ENCODE results near the gene PPM1N. TPM values are rescaled to one million over a fixed set of nuclear protein-coding genes. Genes with fewer than 3 reads are reported as not detected.

The PPM1N gene
- total RNA-seq, 4 donors from 2014 or later: 1.6 to 3.8 (median 3.0) TPM

- peak overlapping the region; percentile 65 to 81 (median 73) for H3K27ac ChIP-seq (replicated peaks in 1 of 4)
- H3K36me3 ChIP-seq: peaks cover 35 to 53% (median 38%) of the 10 kb centered on the region in 4 donors
- 56% methylated on average over 4 of the region's 9 CpGs for WGBS
- DNase-seq (ENCODE audit: extremely low spot score): no peak
- no peak overlapping the region for H3K4me3 ChIP-seq
- H3K27me3 ChIP-seq: no peaks in the 10 kb centered on the region
- no peaks in the 10 kb centered on the region for H3K9me3 ChIP-seq
- intact Hi-C loops (cut with DNase I): no loop called here
- peaks cover 42 to 80% (median 71%) of the 10 kb centered on the region in 4 donors for H3K4me1 ChIP-seq
- TF ChIP-seq POLR2AphosphoS5 (IDR thresholded peaks at IDR 0.05) (no peak), POLR2A (IDR thresholded peaks at IDR 0.05; ENCODE audit: low read depth) (no peak), CTCF (IDR thresholded peaks at IDR 0.05) (no peak)
Observed at GRCh38 chr19:45515807-45516401, 17.7 kb downstream of the PPM1N start.

- 52% methylated on average over 7 of the region's 7 CpGs for WGBS
- Histone ChIP-seq H3K27ac (replicated peaks in 1 of 4) (peak overlapping the region in 1 of 4 donors; percentile 33), H3K4me1 (peaks cover 34 to 80% (median 66%) of the 10 kb centered on the region in 4 donors), H3K36me3 (peaks cover 45 to 66% (median 51%) of the 10 kb centered on the region in 4 donors), H3K27me3 (no peaks in the 10 kb centered on the region), H3K4me3 (no peak overlapping the region), H3K9me3 (no peaks in the 10 kb centered on the region)
- no peak for DNase-seq (ENCODE audit: extremely low spot score)
- no peak for TF ChIP-seq EP300 (IDR thresholded peaks at IDR 0.05)
- intact Hi-C loops (cut with DNase I): no loop called here
Observed at GRCh38 chr19:45517238-45517637, 19.0 kb downstream of the PPM1N start.

GRCh38 chr19:45517641-45518468 lies 19.6 kb downstream of the PPM1N start:
- Histone ChIP-seq H3K36me3 (peaks cover 51 to 72% (median 57%) of the 10 kb centered on the region in 4 donors), H3K27ac (replicated peaks in 1 of 4) (peak overlapping the region in 1 of 4 donors; percentile 33), H3K4me3 (no peak overlapping the region), H3K9me3 (no peaks in the 10 kb centered on the region), H3K4me1 (peaks cover 32 to 78% (median 61%) of the 10 kb centered on the region in 4 donors), H3K27me3 (no peaks in the 10 kb centered on the region)
- intact Hi-C loops (cut with DNase I): no loop called here
- TF ChIP-seq POLR2A (IDR thresholded peaks at IDR 0.05; ENCODE audit: low read depth) (no peak), CTCF (IDR thresholded peaks at IDR 0.05) (no peak), EP300 (IDR thresholded peaks at IDR 0.05) (no peak), POLR2AphosphoS5 (IDR thresholded peaks at IDR 0.05) (no peak)
- 82% methylated on average over 42 of the region's 50 CpGs for WGBS
- no peak for DNase-seq (ENCODE audit: extremely low spot score)

GRCh38 chr19:45518469-45518826 lies 20.2 kb downstream of the PPM1N start:
- Histone ChIP-seq H3K36me3 (peaks cover 54 to 75% (median 61%) of the 10 kb centered on the region in 4 donors), H3K27ac (replicated peaks in 1 of 4) (no peak overlapping the region), H3K9me3 (no peaks in the 10 kb centered on the region), H3K4me1 (peaks cover 31 to 75% (median 60%) of the 10 kb centered on the region in 4 donors), H3K27me3 (no peaks in the 10 kb centered on the region), H3K4me3 (no peak overlapping the region)
- DNase-seq (ENCODE audit: extremely low spot score): no peak
- no peak for TF ChIP-seq EP300 (IDR thresholded peaks at IDR 0.05)
- intact Hi-C loops (cut with DNase I): no loop called here
- WGBS: 85% methylated on average over 6 of the region's 7 CpGs

- TF ChIP-seq POLR2AphosphoS5 (IDR thresholded peaks at IDR 0.05): no peak
- TF ChIP-seq POLR2A (IDR thresholded peaks at IDR 0.05; ENCODE audit: low read depth): no peak
- TF ChIP-seq EP300 (IDR thresholded peaks at IDR 0.05): no peak
- no peak for TF ChIP-seq CTCF (IDR thresholded peaks at IDR 0.05)
- Histone ChIP-seq H3K27me3 (no peaks in the 10 kb centered on the region), H3K36me3 (peaks cover 63 to 96% (median 94%) of the 10 kb centered on the region in 4 donors), H3K4me3 (no peak overlapping the region), H3K9me3 (no peaks in the 10 kb centered on the region), H3K27ac (replicated peaks in 1 of 4) (peak overlapping the region; percentile 4 to 58 (median 18)), H3K4me1 (peaks cover 10 to 65% (median 54%) of the 10 kb centered on the region in 4 donors)
- WGBS: 66% methylated on average over 13 of the region's 24 CpGs
- no peak for DNase-seq (ENCODE audit: extremely low spot score)
- intact Hi-C loops (cut with DNase I): loop anchor here (2.0 kb wide), 1 partner anchor 121 kb away; no protein-coding TSS in a partner anchor
Observed at GRCh38 chr19:45522010-45522941, 24.0 kb downstream of the PPM1N start.

Measured in esophagus muscularis mucosa (tissue), 4 donors.